GM12865 (cell line): ENCODE results near the gene NOTCH1.

ENCODE experiments used
- DNase-seq: peaks from one replicate; pipeline ENCODE4 v3.0.0; 2010; ENCODE audit warnings: low read depth
- H3K4me3 ChIP-seq: 2 replicates; pipeline ENCODE4 v1.5.1; 2011; ENCODE audit warnings: mild to moderate bottlenecking, low read depth, low read length, control low read depth
- TF ChIP-seq, protein P1 (sequence below): IDR thresholded peaks from 2 replicates; pipeline ENCODE4 v1.5.1; 2011; ENCODE audit warnings: low read length, control low read depth, low read depth, inconsistent platforms; ENCODE audit not compliant: insufficient read depth; ENCODE audit errors: missing control alignments

Gene NOTCH1

DNA sequence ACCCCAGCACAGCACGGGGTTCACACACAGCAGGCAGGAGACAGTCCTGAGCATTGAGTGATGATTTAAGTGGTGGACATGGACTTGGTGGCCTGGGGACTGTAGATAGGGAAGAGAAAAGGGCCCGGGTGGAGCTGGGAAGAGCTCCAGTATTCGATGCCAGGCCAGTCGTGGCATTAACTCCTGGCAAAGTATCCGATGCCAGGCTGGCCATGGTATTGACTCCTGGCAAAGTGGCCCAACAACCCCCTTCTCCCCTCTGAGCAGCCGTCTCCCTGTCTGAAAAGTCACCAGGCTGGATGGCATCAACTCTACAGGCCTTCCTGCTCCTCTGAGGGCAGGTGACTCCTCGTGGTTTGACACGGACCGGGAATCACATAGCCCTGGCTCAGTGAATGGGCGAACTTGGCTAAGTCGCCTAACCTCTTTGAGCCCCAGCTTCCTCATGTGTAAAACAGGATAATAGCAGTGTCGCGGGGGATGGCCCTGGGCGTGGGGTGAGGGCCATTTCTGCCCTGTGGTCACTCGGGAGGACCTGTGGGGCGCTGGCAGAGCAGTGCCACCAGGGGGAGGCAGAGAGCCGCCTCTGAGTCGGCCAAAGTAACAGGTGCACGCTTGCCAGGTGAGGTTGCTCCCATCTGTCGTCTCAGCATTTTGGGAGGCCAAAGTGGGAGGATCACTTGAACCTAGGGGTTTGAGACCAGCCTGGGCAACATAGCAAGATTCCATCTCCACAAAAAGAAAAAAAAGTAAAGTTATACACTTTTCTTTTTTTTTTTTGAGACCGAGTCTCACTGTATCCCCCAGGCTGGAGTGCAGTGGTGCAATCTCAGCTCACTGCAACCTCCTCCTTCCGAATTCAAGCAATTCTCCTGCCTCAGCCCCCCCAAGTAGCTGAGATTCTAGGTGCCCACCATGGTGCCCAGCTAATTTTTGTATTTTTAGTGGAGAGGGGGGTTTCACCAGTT is 57.3 kb downstream of the NOTCH1 start:
- no peak overlapping the region for H3K4me3 ChIP-seq
- TF ChIP-seq, protein P1, sequence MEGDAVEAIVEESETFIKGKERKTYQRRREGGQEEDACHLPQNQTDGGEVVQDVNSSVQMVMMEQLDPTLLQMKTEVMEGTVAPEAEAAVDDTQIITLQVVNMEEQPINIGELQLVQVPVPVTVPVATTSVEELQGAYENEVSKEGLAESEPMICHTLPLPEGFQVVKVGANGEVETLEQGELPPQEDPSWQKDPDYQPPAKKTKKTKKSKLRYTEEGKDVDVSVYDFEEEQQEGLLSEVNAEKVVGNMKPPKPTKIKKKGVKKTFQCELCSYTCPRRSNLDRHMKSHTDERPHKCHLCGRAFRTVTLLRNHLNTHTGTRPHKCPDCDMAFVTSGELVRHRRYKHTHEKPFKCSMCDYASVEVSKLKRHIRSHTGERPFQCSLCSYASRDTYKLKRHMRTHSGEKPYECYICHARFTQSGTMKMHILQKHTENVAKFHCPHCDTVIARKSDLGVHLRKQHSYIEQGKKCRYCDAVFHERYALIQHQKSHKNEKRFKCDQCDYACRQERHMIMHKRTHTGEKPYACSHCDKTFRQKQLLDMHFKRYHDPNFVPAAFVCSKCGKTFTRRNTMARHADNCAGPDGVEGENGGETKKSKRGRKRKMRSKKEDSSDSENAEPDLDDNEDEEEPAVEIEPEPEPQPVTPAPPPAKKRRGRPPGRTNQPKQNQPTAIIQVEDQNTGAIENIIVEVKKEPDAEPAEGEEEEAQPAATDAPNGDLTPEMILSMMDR, result peak; percentile 96
- DNase-seq, result peak; percentile 72

DNA sequence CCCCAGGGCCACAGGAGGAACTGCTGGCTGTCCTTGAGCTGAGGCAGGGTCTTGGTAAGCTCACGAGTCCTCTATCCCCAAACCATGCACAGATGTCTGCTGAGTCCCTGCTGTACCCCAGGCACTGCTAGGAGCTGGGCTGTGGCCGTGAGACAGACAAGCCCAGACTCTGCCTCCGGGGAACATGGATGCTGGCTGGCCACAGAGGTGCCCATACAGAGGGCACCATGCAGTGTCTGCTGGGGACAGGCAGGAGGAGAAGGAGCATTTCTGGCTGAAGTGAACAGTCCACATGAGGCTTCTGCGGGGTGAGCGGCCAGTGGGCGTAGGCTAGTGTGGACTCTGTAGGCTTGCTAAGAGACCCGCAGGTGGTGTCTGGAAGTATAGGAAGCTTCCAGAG is 58.2 kb downstream of the NOTCH1 start:
- no peak for DNase-seq
- H3K4me3 ChIP-seq, result no peak overlapping the region
- TF ChIP-seq, protein P1, result no peak

DNA sequence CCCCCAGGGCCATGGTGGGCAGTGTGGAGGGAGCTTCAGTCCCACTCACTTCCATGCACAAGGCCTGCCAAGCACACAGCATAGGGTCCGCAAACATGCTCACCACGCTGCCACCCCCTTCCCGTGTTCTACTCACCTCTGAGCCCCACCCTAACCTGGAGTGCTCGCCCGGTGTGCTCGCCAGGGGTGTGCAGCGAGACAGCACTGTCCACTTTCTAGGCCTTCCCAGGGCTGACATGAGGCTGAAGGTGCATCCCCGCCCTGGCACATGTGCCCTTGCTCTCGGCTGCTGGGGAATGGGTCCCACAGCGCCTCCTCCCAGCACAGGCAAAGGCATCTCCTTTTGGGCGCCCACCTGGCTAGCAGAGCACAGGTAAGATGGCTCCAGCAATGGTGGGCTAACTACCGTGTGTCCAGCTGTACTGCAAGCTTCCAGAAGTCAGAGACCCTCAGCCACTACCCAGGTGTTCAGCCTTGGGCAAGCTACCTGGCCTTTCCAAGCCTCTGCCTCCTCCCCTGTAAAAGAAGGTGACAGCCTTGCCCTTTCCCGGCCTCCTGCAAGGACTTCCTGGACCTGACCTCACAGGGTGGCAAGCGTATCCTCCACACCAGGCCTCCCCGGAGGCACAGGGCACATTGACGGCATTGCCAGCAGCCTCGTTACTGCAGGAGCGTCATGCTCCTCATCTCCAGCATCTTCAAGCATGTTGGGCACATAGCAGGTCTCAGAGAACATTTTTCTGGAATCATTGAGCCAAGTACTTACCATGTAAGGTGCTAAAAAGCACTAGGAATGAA is 58.8 kb downstream of the NOTCH1 start:
- no peak for DNase-seq
- TF ChIP-seq, protein P1, result no peak
- H3K4me3 ChIP-seq, result no peak overlapping the region

DNA sequence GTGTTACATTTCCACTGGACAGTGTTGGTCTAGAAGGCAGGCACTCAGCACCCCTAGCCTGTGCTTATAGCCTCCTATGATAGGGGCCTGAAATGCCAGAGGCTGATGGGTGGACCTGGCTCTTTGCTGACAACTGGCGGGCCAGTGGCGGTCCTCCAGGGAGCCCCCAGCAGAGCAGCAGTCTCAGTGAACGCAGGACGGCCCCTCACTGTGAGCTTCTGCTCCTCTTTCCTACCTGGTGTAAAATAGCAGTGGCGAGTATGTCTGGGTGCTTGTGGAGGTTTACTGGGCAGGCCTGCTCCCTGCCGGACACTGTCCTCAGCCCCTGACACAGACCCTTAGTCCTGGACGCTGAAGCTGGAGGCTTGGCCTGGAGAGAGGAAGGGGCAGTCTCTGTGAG is 59.7 kb downstream of the NOTCH1 start:
- no peak overlapping the region for H3K4me3 ChIP-seq
- no peak for DNase-seq
- TF ChIP-seq, protein P1, result no peak

DNA sequence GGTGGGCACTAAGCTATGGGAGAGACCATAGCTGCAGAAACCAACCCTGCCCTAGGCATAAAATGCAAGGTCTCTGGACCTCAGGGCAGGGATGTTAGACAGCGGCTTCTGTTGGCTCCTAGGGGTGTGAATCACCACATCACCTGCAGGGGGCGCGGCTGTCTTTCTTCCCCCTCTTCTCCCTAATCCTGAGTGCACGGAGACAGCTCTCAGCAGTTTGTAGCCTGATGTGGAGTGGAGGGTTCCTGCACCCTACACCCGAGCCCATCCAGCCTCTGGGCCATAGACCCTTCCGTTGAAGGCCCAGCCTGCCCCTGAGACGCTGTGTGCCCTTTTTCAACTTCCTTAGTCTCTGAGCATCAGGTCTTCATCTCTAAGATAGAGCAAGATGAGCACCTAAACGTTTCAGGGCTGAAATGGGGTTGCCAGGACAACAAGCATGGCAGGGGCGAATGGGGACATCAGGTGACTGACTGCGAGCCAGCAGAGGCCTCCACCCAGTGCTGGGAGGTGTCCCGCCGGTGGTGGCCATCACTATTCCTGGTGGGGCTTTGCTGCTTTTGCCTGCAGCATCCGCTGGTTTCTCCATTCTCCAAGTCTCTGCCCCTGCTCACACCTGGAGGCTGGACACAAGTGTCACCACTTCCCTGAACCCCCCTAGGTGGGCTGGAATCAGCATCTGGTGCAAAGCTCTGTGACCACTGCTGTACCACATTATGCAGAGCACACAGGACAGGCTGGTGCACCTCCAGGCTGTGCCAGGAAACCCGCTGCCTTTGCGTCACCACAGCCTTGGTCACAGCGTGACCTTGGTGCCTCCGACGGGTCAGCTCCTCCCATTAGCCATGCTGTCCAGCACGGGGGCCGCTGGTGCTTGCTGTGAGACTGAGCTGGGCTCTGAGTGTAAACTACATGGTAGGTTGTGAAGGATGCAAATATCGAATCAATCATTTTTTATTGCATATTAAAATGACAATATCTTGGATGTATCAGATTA is 60.5 kb downstream of the NOTCH1 start:
- TF ChIP-seq, protein P1, result peak; percentile 90
- H3K4me3 ChIP-seq, result no peak overlapping the region
- peak; percentile 83 for DNase-seq
